Right atrium auricular region (tissue), 2 donors: Measurements from ENCODE around the gene HS3ST5. TPM values are rescaled to one million over a fixed set of nuclear protein-coding genes. Genes with fewer than 3 reads are reported as not detected.

ENCODE experiments used
- DNase-seq: peaks from one replicate; pipeline ENCODE4 v3.0.0-alpha.2; 2019; ENCODE audit warnings: low spot score
- H3K27ac ChIP-seq, 2 donors: fragments of 200-600 bp; sonication (generic); 1 replicate in 1 of 2; 2 replicates in 1 of 2; pipeline ENCODE4 v1.5.1; 2016 to 2019
- H3K27me3 ChIP-seq, 2 donors: fragments of 200-600 bp; sonication (generic); one replicate each; pipeline versions ENCODE4 v1.5.1 to v1.6.0; 2017 to 2019
- H3K36me3 ChIP-seq: fragments of 200-600 bp; sonication (generic); one replicate; pipeline ENCODE4 v1.5.1; 2016
- H3K4me1 ChIP-seq, 2 donors: fragments of 200-600 bp; sonication (generic); one replicate each; pipeline versions ENCODE4 v1.5.1 to v1.6.0; 2017 to 2019
- H3K4me3 ChIP-seq, 2 donors: fragments of 200-600 bp; sonication (generic); 1 replicate in 1 of 2; 2 replicates in 1 of 2; pipeline ENCODE4 v1.5.1; 2017 to 2019; ENCODE audit warnings: mild to moderate bottlenecking in 1 of 2, moderate library complexity in 1 of 2
- H3K9me3 ChIP-seq, 2 donors: fragments of 200-600 bp; sonication (generic); one replicate each; pipeline ENCODE4 v1.5.1; 2019
- CTCF ChIP-seq, 2 donors: fragments of 200-600 bp; sonication (generic); IDR thresholded peaks; one replicate each; pipeline ENCODE4 v1.5.1; 2019; ENCODE audit warnings: antibody characterized with exemption in 2 of 2
- total RNA-seq, 2 donors: library from RNA; depleted of rRNA; stranded (reverse); fragments of >200 nt; gene quantifications; one replicate each; pipeline ENCODE4 v1.1.0, GENCODE V29; 2016

Gene HS3ST5
- total RNA-seq, 2 donors from 2014 or later: not detected

DNA sequence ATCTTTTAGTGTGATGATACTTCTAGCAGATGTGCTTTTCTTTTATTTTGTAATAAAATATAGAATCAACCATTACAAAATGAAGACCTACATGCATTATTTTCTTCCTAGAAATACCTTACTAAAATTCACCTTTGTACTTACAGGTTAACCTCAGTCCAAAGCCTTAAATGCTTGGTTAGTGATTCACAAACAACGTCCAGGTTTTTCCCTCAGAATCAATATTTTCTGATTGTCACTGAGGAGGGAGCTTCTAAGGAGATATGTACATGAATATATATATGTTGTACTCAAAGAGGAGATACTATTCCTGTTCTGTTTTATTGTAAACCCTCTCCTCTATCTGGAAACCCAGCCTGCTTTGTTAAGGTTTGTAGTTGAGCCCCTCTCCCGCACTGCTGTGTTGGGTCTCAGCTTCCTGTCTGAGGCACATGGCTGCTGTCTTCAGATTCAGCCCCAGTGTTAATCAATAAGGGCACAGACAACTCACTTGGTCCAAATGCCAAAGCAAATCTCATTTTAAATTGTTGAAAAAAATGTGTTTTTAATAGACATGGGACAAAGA, 33.9 kb upstream of the HS3ST5 start:
- H3K36me3 ChIP-seq: no peaks in the 10 kb centered on the region
- no peak for TF ChIP-seq CTCF (IDR thresholded peaks at IDR 0.05)
- no peak overlapping the region for H3K27ac ChIP-seq
- no peak for DNase-seq
- no peaks in the 10 kb centered on the region for H3K9me3 ChIP-seq
- no peak overlapping the region for H3K4me3 ChIP-seq
- no peaks in the 10 kb centered on the region for H3K4me1 ChIP-seq
- H3K27me3 ChIP-seq: no peaks in the 10 kb centered on the region

- Histone ChIP-seq H3K4me1 (no peaks in the 10 kb centered on the region), H3K9me3 (no peaks in the 10 kb centered on the region), H3K4me3 (no peak overlapping the region), H3K27ac (no peak overlapping the region), H3K27me3 (no peaks in the 10 kb centered on the region), H3K36me3 (no peaks in the 10 kb centered on the region)
- TF ChIP-seq CTCF (IDR thresholded peaks at IDR 0.05): no peak
- no peak for DNase-seq
Measured at GRCh38 chr6:114375541-114376192, 32.8 kb upstream of the HS3ST5 start.

DNA sequence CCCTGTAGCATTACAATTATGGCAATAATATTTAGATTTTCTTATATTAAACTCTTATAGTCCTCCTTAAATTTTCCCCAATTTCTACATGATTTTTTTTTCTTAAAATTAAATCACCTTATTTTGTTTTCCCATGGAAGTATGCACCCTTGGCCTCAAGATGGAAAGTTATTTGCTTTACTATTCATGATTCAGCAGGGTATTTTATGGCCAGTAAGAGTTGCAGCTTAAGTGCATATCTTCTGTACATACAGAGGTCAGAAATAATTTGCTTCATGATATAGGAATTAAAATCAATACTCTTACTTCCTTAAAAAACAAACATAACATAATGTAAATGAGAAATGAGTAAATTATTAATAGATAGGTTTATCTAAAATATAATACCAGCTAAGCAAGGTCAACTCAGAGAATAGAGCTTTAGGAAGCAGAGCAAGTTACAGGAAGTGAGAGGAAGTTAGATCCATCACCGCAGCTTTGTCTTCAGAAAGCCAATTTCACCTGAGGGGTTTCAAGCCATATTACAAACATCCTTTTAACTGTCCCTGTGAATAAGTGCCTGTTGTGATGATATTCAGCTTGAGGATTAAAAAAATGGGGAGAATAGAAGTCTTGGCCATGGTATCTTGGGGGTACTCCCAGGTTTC, 24.6 kb upstream of the HS3ST5 start:
- no peak for TF ChIP-seq CTCF (IDR thresholded peaks at IDR 0.05)
- Histone ChIP-seq H3K4me1 (no peaks in the 10 kb centered on the region), H3K9me3 (no peaks in the 10 kb centered on the region), H3K27me3 (no peaks in the 10 kb centered on the region), H3K36me3 (no peaks in the 10 kb centered on the region), H3K27ac (no peak overlapping the region), H3K4me3 (no peak overlapping the region)
- no peak for DNase-seq

GRCh38 chr6:114366899-114367298, 24.1 kb upstream of the HS3ST5 start:
- Histone ChIP-seq H3K9me3 (no peaks in the 10 kb centered on the region), H3K4me1 (no peaks in the 10 kb centered on the region), H3K27me3 (no peaks in the 10 kb centered on the region), H3K36me3 (no peaks in the 10 kb centered on the region), H3K27ac (no peak overlapping the region), H3K4me3 (no peak overlapping the region)
- no peak for TF ChIP-seq CTCF (IDR thresholded peaks at IDR 0.05)
- no peak for DNase-seq

GRCh38 chr6:114364301-114364700, 21.5 kb upstream of the HS3ST5 start:
- Histone ChIP-seq H3K27me3 (no peaks in the 10 kb centered on the region), H3K4me3 (no peak overlapping the region), H3K27ac (no peak overlapping the region), H3K4me1 (no peaks in the 10 kb centered on the region), H3K36me3 (no peaks in the 10 kb centered on the region), H3K9me3 (no peaks in the 10 kb centered on the region)
- no peak for DNase-seq
- TF ChIP-seq CTCF (IDR thresholded peaks at IDR 0.05): no peak
